Ascending aorta (tissue), 2 donors: ENCODE measurements around the gene SMDT1. TPM values are rescaled to one million over a fixed set of nuclear protein-coding genes. Genes with fewer than 3 reads are reported as not detected.
"Not testable (repeated sequence)": the region's sequence is repeated elsewhere in the genome, so short reads cannot be mapped to it uniquely, and the experiment has no call there.

Source experiments
- DNase-seq, 2 donors: peaks; one replicate each; pipeline ENCODE4 v3.0.0-alpha.2; 2019; ENCODE audit warnings: low spot score in 2 of 2
- H3K27ac ChIP-seq, 2 donors: fragments of 200-600 bp; sonication (generic); one replicate each; pipeline ENCODE4 v1.5.1; 2016 to 2017; ENCODE audit warnings: mild to moderate bottlenecking in 1 of 2
- H3K27me3 ChIP-seq: fragments of 200-600 bp; sonication (generic); one replicate; pipeline ENCODE4 v1.5.1; 2017
- H3K36me3 ChIP-seq, 2 donors: fragments of 200-600 bp; sonication (generic); one replicate each; pipeline ENCODE4 v1.5.1; 2016
- H3K4me1 ChIP-seq, 2 donors: fragments of 200-600 bp; sonication (generic); one replicate each; pipeline ENCODE4 v1.5.1; 2016 to 2017; ENCODE audit warnings: mild to moderate bottlenecking in 1 of 2
- H3K4me3 ChIP-seq, 2 donors: fragments of 200-600 bp; sonication (generic); one replicate each; pipeline ENCODE4 v1.5.1; 2016 to 2017; ENCODE audit warnings: mild to moderate bottlenecking in 1 of 2
- H3K9me3 ChIP-seq, 2 donors: fragments of 200-600 bp; sonication (generic); one replicate each; pipeline ENCODE4 v1.5.1; 2016
- intact Hi-C: fragments of 100-400 bp; cut with DNase I; formaldehyde crosslinking; loops from one replicate; pipeline ENCODE4 v1.15.1; 2023
- total RNA-seq: library from RNA; depleted of rRNA; stranded (reverse); fragments of >200 nt; gene quantifications from one replicate; pipeline ENCODE4 v1.1.0, GENCODE V29; 2016
- TF ChIP-seq, protein P1 (sequence below), 3 experiments: fragments of 200-600 bp in 2 of 3; fragments of 450-650 bp in 1 of 3; sonication (generic) in 2 of 3; IDR thresholded peaks; one replicate each; pipeline ENCODE4 v1.5.1; 2016 to 2019; ENCODE audit warnings: antibody characterized with exemption in 3 of 3, mild to moderate bottlenecking in 1 of 3, moderate library complexity in 1 of 3

The SMDT1 gene
- total RNA-seq, 1 donor from 2014 or later = 1.3 TPM

DNA sequence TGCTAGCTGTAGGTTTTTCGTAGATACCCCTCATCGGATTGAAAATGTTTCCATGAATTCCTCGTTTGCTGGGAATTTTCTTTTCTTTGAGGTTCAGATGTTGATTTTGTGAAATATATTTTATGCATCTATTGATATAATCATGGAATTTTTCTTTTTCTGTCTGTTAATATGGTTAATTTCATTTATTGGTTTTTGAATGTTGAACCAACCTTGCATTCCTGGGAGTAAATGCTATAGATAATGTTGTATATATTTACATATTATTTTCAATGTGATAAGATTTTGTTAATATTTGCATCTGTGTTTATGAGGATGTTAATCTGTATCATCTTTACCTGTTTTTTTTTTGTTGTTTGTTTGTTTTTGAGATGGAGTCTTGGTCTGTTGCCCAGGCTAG lies 21.7 kb downstream of the SMDT1 start:
- Histone ChIP-seq H3K27me3 (no peaks in the 10 kb centered on the region), H3K4me3 (no peak overlapping the region), H3K36me3 (peaks cover 0 to 5% of the 10 kb centered on the region in 2 donors), H3K27ac (no peak overlapping the region), H3K4me1 (no peaks in the 10 kb centered on the region), H3K9me3 (peaks cover 31 to 43% of the 10 kb centered on the region in 2 donors)
- intact Hi-C loops = no loop called here
- TF ChIP-seq, protein P1, sequence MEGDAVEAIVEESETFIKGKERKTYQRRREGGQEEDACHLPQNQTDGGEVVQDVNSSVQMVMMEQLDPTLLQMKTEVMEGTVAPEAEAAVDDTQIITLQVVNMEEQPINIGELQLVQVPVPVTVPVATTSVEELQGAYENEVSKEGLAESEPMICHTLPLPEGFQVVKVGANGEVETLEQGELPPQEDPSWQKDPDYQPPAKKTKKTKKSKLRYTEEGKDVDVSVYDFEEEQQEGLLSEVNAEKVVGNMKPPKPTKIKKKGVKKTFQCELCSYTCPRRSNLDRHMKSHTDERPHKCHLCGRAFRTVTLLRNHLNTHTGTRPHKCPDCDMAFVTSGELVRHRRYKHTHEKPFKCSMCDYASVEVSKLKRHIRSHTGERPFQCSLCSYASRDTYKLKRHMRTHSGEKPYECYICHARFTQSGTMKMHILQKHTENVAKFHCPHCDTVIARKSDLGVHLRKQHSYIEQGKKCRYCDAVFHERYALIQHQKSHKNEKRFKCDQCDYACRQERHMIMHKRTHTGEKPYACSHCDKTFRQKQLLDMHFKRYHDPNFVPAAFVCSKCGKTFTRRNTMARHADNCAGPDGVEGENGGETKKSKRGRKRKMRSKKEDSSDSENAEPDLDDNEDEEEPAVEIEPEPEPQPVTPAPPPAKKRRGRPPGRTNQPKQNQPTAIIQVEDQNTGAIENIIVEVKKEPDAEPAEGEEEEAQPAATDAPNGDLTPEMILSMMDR (IDR thresholded peaks at IDR 0.05) = no peak
- no peak for DNase-seq

DNA sequence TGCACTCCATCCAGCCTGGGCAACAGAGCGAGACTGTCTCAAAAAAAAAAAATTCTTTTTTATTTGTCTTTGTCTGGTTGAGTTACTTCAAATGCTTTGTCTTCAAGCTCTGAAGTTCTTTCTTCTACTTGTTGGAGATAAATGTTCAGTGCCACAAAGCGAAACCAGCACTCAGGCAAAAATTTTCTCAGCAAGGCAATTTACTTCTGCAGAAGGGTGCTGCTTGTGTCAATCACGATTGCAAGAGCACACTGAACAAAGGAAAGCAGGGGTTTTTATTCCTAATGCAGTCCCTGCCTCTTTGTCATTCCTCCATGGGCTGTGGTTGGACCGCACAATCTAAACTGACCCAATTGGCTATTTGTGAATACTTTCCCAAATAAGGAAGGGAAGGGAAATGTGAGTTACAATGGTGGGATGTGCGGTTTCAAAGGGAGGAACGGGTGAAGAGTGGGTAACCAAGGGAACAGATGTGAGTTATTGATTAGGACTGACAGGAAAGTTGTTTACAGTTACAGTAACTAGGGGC lies 24.9 kb downstream of the SMDT1 start:
- H3K4me3 ChIP-seq, DNase-seq, H3K4me1 ChIP-seq, intact Hi-C loops, H3K36me3 ChIP-seq, H3K27ac ChIP-seq, H3K27me3 ChIP-seq: not testable (repeated sequence)
- peaks cover 31 to 43% of the 10 kb centered on the region in 2 donors for H3K9me3 ChIP-seq

DNA sequence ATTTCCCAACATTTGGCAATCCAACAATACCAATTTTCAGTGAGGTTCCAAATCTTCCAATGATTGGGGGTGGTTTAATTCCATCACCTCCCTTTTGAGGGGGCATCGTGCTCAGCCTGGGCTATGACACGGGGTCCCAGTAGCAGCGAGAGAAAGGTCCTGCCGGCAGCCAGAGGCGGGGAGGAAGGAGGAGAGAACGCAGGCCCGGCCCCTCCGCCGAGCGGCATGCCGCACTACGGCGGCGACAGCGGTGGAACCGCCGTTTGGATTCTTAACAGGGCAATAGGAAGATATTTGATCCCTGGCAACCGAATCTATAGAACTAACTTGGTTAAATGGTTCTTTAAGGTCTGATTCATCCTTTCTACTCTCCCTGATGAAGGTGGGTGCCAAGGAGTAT lies 29.3 kb downstream of the SMDT1 start:
- TF ChIP-seq, protein P1 (IDR thresholded peaks at IDR 0.05) = no peak
- DNase-seq = no peak
- Histone ChIP-seq H3K4me1 (no peaks in the 10 kb centered on the region), H3K36me3 (no peaks in the 10 kb centered on the region), H3K9me3 (peaks cover 11 to 13% of the 10 kb centered on the region in 2 donors), H3K27me3 (no peaks in the 10 kb centered on the region), H3K4me3 (no peak overlapping the region), H3K27ac (no peak overlapping the region)
- intact Hi-C loops = no loop called here

DNA sequence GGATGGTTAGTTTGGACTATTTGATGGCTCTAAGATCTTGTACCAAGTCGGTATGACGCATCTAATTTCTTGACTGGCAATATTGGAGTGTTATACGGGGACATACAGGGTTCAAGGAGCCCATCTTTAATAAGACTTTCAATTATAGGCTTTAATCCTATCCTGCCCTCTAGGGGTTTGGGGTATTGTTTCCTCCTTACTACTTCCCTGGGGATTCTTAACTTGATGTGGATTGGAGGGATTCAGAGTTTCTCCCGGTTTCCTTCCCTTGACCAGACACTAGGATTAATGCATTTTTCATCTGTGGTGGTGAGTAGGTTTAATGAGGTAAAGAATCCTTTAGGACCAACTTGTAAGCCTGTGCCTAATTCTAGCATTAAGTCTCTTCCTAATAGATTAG lies 32.3 kb downstream of the SMDT1 start:
- DNase-seq = no peak
- Histone ChIP-seq H3K27me3 (no peaks in the 10 kb centered on the region), H3K36me3 (peaks cover 0 to 3% of the 10 kb centered on the region in 2 donors), H3K4me1 (no peaks in the 10 kb centered on the region), H3K4me3 (no peak overlapping the region), H3K9me3 (peaks cover 12 to 17% of the 10 kb centered on the region in 2 donors), H3K27ac (no peak overlapping the region)
- intact Hi-C loops = no loop called here
- TF ChIP-seq, protein P1 (IDR thresholded peaks at IDR 0.05) = no peak

DNA sequence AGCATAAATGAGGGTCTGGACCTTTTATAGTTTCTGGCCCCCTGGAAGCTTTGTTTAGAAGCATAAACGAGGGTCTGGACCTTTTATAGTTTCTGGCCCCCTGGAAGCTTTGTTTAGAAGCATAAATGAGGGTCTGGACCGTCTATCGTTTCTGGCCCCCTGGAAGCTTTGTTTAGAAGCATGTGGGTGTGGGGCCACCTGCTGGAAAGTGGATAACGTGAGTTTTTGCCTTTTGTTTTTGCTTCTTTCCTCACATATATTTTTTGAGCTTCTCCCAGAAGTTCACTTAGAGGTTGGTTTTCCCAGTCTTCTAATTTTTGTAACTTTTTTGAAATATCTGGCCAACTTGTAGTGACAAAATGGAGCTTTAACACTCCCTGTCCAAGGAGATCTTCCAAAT lies 33.3 kb downstream of the SMDT1 start:
- H3K27ac ChIP-seq, intact Hi-C loops, DNase-seq, H3K4me3 ChIP-seq, H3K36me3 ChIP-seq, H3K27me3 ChIP-seq, H3K4me1 ChIP-seq: not testable (repeated sequence)
- peaks cover 12 to 17% of the 10 kb centered on the region in 2 donors for H3K9me3 ChIP-seq

DNA sequence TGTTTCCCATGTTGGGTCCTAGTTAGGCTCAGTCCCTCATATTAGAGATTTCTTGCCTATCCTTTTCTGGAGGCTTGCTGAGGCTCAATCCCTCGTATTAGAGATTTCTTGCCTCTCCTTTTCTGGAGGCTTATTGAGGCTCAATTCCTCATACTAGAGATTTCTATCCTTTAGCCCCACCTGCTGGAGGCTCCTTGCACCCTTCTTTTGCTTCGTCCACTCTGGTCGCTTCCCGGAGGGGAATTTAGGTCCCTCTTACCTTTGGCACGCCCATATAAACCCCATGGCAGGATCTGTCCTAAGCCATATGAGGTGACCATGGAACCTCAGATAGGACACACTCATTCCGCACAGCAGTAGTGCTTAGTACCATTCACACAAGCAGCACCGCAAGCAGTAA lies 35.2 kb downstream of the SMDT1 start:
- Histone ChIP-seq H3K27ac (no peak overlapping the region), H3K36me3 (peaks cover 0 to 3% of the 10 kb centered on the region in 2 donors), H3K9me3 (peaks cover 12 to 17% of the 10 kb centered on the region in 2 donors), H3K4me1 (no peaks in the 10 kb centered on the region), H3K4me3 (no peak overlapping the region), H3K27me3 (no peaks in the 10 kb centered on the region)
- no peak for DNase-seq
- TF ChIP-seq, protein P1 (IDR thresholded peaks at IDR 0.05) = no peak
- intact Hi-C loops = no loop called here

DNA sequence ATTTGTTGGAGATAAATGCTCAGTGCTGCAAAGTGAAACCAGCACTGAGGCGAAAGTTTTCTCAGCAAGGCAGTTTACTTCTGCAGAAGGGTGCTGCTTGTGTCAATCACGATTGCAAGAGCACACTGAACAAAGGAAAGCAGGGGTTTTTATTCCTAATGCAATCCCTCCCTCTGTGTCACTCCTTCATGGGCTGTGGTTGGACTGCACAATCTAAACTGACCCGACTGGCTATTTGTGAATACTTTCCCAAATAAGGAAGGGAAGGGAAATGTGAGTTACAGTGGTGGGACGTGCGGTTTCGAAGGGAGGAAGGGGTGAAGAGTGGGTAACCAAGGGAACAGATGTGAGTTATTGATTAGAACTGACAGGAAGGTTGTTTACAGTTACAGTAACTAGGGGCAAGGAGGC lies 35.9 kb downstream of the SMDT1 start:
- DNase-seq, H3K36me3 ChIP-seq, H3K4me3 ChIP-seq, H3K27ac ChIP-seq, H3K4me1 ChIP-seq, H3K27me3 ChIP-seq, intact Hi-C loops: not testable (repeated sequence)
- H3K9me3 ChIP-seq = peaks cover 12 to 17% of the 10 kb centered on the region in 2 donors
